ENCODE measurements around the gene CFL2. TPM values are rescaled to one million over a fixed set of nuclear protein-coding genes. Genes with fewer than 3 reads are reported as not detected.

CFL2 gene
- 13.1 to 20.1 TPM (median 14.7 TPM) in 3 replicates for total RNA-seq (2021)
- percentile 93 among the genes with signal in this experiment for Bru-seq, nascent RNA
- long read RNA-seq, experiment 1, full-length matches to known transcripts = 74 of 84 reads
- long read RNA-seq, experiment 1, partial matches to known transcripts = 2 of 84 reads
- long read RNA-seq, experiment 1, other reads (novel, unspliced or antisense) = 8 of 84 reads
- long read RNA-seq, experiment 2, full-length matches to known transcripts = 7 of 18 reads
- long read RNA-seq, experiment 2, partial matches to known transcripts = 2 of 18 reads
- long read RNA-seq, experiment 2, other reads (novel, unspliced or antisense) = 9 of 18 reads
- long read RNA-seq, experiment 3, full-length matches to known transcripts = 47 of 48 reads
- long read RNA-seq, experiment 3, partial matches to known transcripts = 0 of 48 reads
- long read RNA-seq, experiment 3, other reads (novel, unspliced or antisense) = 1 of 48 reads

DNA sequence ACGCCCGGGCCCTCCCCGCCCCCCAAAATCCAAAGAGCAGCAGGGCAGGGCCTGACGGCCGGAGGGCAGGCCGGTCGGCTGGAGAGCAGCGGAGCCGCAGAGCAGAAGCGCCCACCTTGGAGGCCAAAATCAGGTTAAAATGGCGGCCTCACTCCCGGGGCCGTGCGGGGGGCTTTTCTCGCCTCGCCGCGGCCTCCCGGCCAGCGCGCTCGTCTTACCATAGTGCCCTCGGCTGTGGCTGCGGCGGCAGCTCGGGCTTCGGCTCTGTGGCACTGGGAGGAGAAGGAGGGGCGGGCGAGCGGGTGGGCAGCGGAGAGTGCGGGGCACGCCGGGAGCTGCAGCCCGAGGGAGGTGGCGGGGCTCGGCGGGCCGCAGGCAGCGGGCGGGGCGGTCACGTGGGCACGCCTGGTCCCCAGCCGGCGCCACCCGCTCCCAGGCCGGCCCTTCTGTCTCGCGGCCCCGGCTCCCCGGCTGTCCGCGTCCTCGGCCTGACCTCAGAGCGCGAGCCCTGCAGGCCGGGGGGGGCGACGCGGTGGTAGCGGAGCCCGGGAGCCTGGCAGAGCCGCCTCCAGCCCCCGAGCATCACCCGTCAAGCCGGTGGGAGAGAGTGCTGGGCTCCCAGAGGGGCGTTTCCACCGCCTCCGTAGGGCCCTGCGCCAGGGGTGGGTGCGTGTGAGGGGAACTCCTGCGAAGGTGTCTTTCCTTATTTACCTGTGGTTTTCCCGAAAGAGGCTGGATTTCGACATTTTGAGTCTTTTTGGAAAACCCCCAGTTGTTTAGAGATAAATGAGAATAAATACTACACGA lies at the start of gene CFL2:
Gene CFL2, minus strand, starts transcription at position 274 of the 807 bp plus-strand sequence. Its CDS starts 53 bp downstream, at position 221.
- Mint-ChIP-seq H3K4me1 (peaks cover 10% of the 10 kb centered on the region), H3K9me3 (no peaks in the 10 kb centered on the region), H3K27ac (peak within 1 kb of the TSS; percentile 1), H3K4me3 (peak within 1 kb of the TSS; percentile 89), H3K27me3 (ENCODE audit: low read depth) (peaks cover 20% of the 10 kb centered on the region), H3K36me3 (peaks cover 11% of the 10 kb centered on the region)
- ChIA-PET POLR2A (interaction anchor here (0.5 to 1.8 kb wide), 9 partner anchors 8 to 1260 kb away, joined by 3 to 8 read pairs (median 3); partner anchors contain the start of genes BAZ1A and NFKBIA), CTCF (interaction anchor here (1.3 to 3.1 kb wide), 3 partner anchors 8 to 267 kb away, joined by 3 to 35 read pairs (median 3); no protein-coding TSS in a partner anchor)
- DNase-seq (ENCODE audit: low spot score) = peak; percentile 84
- peak; percentile 94 for ATAC-seq
- TF ChIP-seq ZBTB21 (CRISPR knock-in tag; IDR thresholded peaks at IDR 0.05; ENCODE audit: borderline replicate concordance) (0 out of 2 replicates have a peak, but pooled peaks have one; percentile 71), CREM (CRISPR knock-in tag; IDR thresholded peaks at IDR 0.05) (peak; percentile 62; the same call in 1 of the 2 replicates), MYBL2 (CRISPR knock-in tag; IDR thresholded peaks at IDR 0.05) (peak; percentile 74; the same call in 1 of the 2 replicates), CBFB (CRISPR knock-in tag; IDR thresholded peaks at IDR 0.05; ENCODE audit: low read depth) (peak; percentile 62; the same call in 1 of the 2 replicates), GABPB1 (CRISPR knock-in tag; IDR thresholded peaks at IDR 0.05) (peak; percentile 50; the same call in 1 of the 2 replicates), ESRRA (CRISPR knock-in tag; IDR thresholded peaks at IDR 0.05; ENCODE audit: borderline replicate concordance) (no peak), NR1H2 (CRISPR knock-in tag; IDR thresholded peaks at IDR 0.05) (no peak), TCF7 (CRISPR knock-in tag; IDR thresholded peaks at IDR 0.05; ENCODE audit: low read depth) (0 out of 2 replicates have a peak, but pooled peaks have one; percentile 25), TEAD1 (CRISPR knock-in tag; IDR thresholded peaks at IDR 0.05) (0 out of 2 replicates have a peak, but pooled peaks have one; percentile 16), SP1 (CRISPR knock-in tag; conservative IDR thresholded peaks at IDR 0.05) (peak; percentile 74), NFYB (CRISPR knock-in tag; conservative IDR thresholded peaks at IDR 0.05; ENCODE audit: low read depth) (0 out of 2 replicates have a peak, but pooled peaks have one; percentile 10), NR3C1 (CRISPR knock-in tag; conservative IDR thresholded peaks at IDR 0.05; ENCODE audit: low read depth) (0 out of 2 replicates have a peak, but pooled peaks have one; percentile 69), TP53 (CRISPR knock-in tag; IDR thresholded peaks at IDR 0.05) (peak; percentile 71; the same call in 1 of the 2 replicates)
- TF ChIP-seq, protein P1, sequence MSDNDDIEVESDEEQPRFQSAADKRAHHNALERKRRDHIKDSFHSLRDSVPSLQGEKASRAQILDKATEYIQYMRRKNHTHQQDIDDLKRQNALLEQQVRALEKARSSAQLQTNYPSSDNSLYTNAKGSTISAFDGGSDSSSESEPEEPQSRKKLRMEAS (CRISPR knock-in tag; IDR thresholded peaks at IDR 0.05) = no peak
- TF ChIP-seq, protein P2, sequence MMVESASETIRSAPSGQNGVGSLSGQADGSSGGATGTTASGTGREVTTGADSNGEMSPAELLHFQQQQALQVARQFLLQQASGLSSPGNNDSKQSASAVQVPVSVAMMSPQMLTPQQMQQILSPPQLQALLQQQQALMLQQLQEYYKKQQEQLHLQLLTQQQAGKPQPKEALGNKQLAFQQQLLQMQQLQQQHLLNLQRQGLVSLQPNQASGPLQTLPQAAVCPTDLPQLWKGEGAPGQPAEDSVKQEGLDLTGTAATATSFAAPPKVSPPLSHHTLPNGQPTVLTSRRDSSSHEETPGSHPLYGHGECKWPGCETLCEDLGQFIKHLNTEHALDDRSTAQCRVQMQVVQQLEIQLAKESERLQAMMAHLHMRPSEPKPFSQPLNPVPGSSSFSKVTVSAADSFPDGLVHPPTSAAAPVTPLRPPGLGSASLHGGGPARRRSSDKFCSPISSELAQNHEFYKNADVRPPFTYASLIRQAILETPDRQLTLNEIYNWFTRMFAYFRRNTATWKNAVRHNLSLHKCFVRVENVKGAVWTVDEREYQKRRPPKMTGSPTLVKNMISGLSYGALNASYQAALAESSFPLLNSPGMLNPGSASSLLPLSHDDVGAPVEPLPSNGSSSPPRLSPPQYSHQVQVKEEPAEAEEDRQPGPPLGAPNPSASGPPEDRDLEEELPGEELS (CRISPR knock-in tag; IDR thresholded peaks at IDR 0.05) = peak; percentile 71
- TF ChIP-seq, protein P3, sequence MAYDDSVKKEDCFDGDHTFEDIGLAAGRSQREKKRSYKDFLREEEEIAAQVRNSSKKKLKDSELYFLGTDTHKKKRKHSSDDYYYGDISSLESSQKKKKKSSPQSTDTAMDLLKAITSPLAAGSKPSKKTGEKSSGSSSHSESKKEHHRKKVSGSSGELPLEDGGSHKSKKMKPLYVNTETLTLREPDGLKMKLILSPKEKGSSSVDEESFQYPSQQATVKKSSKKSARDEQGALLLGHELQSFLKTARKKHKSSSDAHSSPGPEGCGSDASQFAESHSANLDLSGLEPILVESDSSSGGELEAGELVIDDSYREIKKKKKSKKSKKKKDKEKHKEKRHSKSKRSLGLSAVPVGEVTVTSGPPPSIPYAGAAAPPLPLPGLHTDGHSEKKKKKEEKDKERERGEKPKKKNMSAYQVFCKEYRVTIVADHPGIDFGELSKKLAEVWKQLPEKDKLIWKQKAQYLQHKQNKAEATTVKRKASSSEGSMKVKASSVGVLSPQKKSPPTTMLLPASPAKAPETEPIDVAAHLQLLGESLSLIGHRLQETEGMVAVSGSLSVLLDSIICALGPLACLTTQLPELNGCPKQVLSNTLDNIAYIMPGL (CRISPR knock-in tag; IDR thresholded peaks at IDR 0.05) = peak; percentile 70; the same call in 1 of the 2 replicates
- TF ChIP-seq, protein P4, sequence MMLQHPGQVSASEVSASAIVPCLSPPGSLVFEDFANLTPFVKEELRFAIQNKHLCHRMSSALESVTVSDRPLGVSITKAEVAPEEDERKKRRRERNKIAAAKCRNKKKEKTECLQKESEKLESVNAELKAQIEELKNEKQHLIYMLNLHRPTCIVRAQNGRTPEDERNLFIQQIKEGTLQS (CRISPR knock-in tag; conservative IDR thresholded peaks at IDR 0.05) = no peak
- TF ChIP-seq, protein P5, sequence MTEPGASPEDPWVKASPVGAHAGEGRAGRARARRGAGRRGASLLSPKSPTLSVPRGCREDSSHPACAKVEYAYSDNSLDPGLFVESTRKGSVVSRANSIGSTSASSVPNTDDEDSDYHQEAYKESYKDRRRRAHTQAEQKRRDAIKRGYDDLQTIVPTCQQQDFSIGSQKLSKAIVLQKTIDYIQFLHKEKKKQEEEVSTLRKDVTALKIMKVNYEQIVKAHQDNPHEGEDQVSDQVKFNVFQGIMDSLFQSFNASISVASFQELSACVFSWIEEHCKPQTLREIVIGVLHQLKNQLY (CRISPR knock-in tag; IDR thresholded peaks at IDR 0.05) = no peak
- TF ChIP-seq, protein P6, sequence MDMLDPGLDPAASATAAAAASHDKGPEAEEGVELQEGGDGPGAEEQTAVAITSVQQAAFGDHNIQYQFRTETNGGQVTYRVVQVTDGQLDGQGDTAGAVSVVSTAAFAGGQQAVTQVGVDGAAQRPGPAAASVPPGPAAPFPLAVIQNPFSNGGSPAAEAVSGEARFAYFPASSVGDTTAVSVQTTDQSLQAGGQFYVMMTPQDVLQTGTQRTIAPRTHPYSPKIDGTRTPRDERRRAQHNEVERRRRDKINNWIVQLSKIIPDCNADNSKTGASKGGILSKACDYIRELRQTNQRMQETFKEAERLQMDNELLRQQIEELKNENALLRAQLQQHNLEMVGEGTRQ (CRISPR knock-in tag; IDR thresholded peaks at IDR 0.05) = peak; percentile 99
- TF ChIP-seq, protein P7, sequence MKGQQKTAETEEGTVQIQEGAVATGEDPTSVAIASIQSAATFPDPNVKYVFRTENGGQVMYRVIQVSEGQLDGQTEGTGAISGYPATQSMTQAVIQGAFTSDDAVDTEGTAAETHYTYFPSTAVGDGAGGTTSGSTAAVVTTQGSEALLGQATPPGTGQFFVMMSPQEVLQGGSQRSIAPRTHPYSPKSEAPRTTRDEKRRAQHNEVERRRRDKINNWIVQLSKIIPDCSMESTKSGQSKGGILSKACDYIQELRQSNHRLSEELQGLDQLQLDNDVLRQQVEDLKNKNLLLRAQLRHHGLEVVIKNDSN (CRISPR knock-in tag; IDR thresholded peaks at IDR 0.05) = peak; percentile 84
- TF ChIP-seq, protein P8, sequence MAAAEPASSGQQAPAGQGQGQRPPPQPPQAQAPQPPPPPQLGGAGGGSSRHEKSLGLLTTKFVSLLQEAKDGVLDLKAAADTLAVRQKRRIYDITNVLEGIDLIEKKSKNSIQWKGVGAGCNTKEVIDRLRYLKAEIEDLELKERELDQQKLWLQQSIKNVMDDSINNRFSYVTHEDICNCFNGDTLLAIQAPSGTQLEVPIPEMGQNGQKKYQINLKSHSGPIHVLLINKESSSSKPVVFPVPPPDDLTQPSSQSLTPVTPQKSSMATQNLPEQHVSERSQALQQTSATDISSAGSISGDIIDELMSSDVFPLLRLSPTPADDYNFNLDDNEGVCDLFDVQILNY (CRISPR knock-in tag; IDR thresholded peaks at IDR 0.05) = peak; percentile 88; the same call in 1 of the 2 replicates
- TF ChIP-seq, protein P9, sequence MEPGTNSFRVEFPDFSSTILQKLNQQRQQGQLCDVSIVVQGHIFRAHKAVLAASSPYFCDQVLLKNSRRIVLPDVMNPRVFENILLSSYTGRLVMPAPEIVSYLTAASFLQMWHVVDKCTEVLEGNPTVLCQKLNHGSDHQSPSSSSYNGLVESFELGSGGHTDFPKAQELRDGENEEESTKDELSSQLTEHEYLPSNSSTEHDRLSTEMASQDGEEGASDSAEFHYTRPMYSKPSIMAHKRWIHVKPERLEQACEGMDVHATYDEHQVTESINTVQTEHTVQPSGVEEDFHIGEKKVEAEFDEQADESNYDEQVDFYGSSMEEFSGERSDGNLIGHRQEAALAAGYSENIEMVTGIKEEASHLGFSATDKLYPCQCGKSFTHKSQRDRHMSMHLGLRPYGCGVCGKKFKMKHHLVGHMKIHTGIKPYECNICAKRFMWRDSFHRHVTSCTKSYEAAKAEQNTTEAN (CRISPR knock-in tag; IDR thresholded peaks at IDR 0.05) = peak; percentile 83; the same call in 1 of the 2 replicates
